WTC11 (cell line): ENCODE data around the gene ATP1A4.

Source experiments
- CTCF ChIP-seq: fragments of 200-600 bp; IDR thresholded peaks from 2 replicates; pipeline ENCODE4 v1.8.0; 2022; ENCODE audit warnings: antibody characterized with exemption
- ZBTB21 ChIP-seq: sonication (generic); formaldehyde crosslinking; IDR thresholded peaks from 2 replicates; pipeline ENCODE4 v1.8.1; 2023; ENCODE audit warnings: mild to moderate bottlenecking, missing genetic modification reagents, borderline replicate concordance

GRCh38 chr1:160121388-160121787 is 30.0 kb upstream of the ATP1A4 start:
- TF ChIP-seq CTCF (no peak), ZBTB21 (CRISPR knock-in tag) (no peak)
